ENCODE data around the gene C9orf40.

C9orf40 gene

GRCh38 chr9:74949859-74950855 lies 2.6 kb downstream of the C9orf40 start:
- H3K4me3 ChIP-seq (replicated peaks; ENCODE audit: insufficient read depth, low read length) = no peak overlapping the region
- no peak for DNase-seq (ENCODE audit: low read depth in 1 of 2, low spot score in 1 of 2)
- H3K27me3 ChIP-seq (ENCODE audit: insufficient read depth, poor library complexity, severe bottlenecking) = no peaks in the 10 kb centered on the region
- H3K27ac ChIP-seq (replicated peaks) = no peak overlapping the region
- TF ChIP-seq GABPA (IDR thresholded peaks at IDR 0.05; ENCODE audit: low read depth) (no peak), REST (IDR thresholded peaks at IDR 0.05; ENCODE audit: insufficient replicate concordance, low read depth) (no peak), SPI1 (IDR thresholded peaks at IDR 0.05; ENCODE audit: borderline replicate concordance, low read depth) (no peak), POLR2AphosphoS5 (IDR thresholded peaks at IDR 0.05; ENCODE audit: low read depth) (no peak), CTCF (IDR thresholded peaks at IDR 0.05; ENCODE audit: insufficient read depth, low read length) (no peak)

- no peak for TF ChIP-seq GABPA (IDR thresholded peaks at IDR 0.05; ENCODE audit: low read depth)
- no peak for TF ChIP-seq POLR2AphosphoS5 (IDR thresholded peaks at IDR 0.05; ENCODE audit: low read depth)
- TF ChIP-seq REST (IDR thresholded peaks at IDR 0.05; ENCODE audit: insufficient replicate concordance, low read depth) = no peak
- TF ChIP-seq CTCF (IDR thresholded peaks at IDR 0.05; ENCODE audit: insufficient read depth, low read length) = no peak
- no peak for TF ChIP-seq SPI1 (IDR thresholded peaks at IDR 0.05; ENCODE audit: borderline replicate concordance, low read depth)
- no peak for DNase-seq (ENCODE audit: low read depth in 1 of 2, low spot score in 1 of 2)
- no peak overlapping the region for H3K27ac ChIP-seq (replicated peaks)
- H3K27me3 ChIP-seq (ENCODE audit: insufficient read depth, poor library complexity, severe bottlenecking) = no peaks in the 10 kb centered on the region
- no peak overlapping the region for H3K4me3 ChIP-seq (replicated peaks; ENCODE audit: insufficient read depth, low read length)
These were observed 3.8 kb downstream of the C9orf40 start for GRCh38 chr9:74948937-74949336.

GRCh38 chr9:74946686-74947085 lies 6.0 kb downstream of the C9orf40 start:
- TF ChIP-seq REST (IDR thresholded peaks at IDR 0.05; ENCODE audit: insufficient replicate concordance, low read depth) = no peak
- TF ChIP-seq SPI1 (IDR thresholded peaks at IDR 0.05; ENCODE audit: borderline replicate concordance, low read depth) = no peak
- TF ChIP-seq GABPA (IDR thresholded peaks at IDR 0.05; ENCODE audit: low read depth) = no peak
- TF ChIP-seq CTCF (IDR thresholded peaks at IDR 0.05; ENCODE audit: insufficient read depth, low read length) = no peak
- TF ChIP-seq POLR2AphosphoS5 (IDR thresholded peaks at IDR 0.05; ENCODE audit: low read depth) = no peak
- no peak overlapping the region for H3K4me3 ChIP-seq (replicated peaks; ENCODE audit: insufficient read depth, low read length)
- H3K27ac ChIP-seq (replicated peaks) = no peak overlapping the region
- DNase-seq (ENCODE audit: low read depth in 1 of 2, low spot score in 1 of 2) = no peak
- H3K27me3 ChIP-seq (ENCODE audit: insufficient read depth, poor library complexity, severe bottlenecking) = no peaks in the 10 kb centered on the region

Measured in HL-60 (cell line).